HG03571 (cell line): ENCODE data around the gene CREB3L4.
"Not testable (repeated sequence)": the region's sequence is repeated elsewhere in the genome, so short reads cannot be mapped to it uniquely, and the experiment has no call there.

Experiments used
- ATAC-seq: cut with Tn5 transposase; IDR thresholded peaks from one replicate; pipeline ENCODE4 v1.9.1; 2021; ENCODE audit not compliant: unreplicated experiment

CREB3L4 gene

DNA sequence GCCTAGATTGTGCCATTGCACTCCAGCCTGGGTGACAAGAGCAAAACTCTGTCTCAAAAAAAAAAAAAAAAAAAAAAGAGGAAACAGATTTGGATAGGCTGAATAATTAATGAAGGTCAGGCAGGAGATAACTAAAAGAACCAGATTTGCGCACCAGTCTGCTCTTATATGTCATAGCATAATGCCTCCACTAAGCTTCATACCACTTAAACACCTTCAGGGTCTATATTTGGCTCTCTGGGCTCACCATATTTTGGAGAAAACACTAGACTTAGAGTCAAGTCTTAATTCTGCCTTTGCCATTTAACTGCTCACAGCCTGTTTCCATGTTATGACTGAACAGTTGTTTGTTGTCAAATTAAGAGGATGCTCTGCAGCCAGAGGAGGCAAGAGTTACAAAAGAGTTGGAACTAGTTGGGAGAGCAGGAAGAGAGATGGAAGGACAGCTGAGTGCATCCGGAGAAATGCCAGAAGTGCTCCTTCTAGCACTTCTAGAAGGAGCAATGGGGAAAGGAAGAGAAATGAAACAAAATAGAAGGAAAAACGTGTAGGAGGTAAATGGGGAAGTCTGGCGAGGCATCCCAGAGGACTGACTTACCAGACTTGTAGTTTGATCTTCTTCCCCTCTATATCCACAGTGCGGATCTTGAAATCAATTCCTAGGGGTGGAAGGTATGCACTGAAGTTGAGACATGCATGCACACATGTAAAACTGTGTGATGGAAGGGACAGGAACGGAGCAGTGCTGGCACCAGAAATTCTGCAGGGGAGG lies 16.6 kb downstream of the CREB3L4 start:
- ATAC-seq, result no peak

DNA sequence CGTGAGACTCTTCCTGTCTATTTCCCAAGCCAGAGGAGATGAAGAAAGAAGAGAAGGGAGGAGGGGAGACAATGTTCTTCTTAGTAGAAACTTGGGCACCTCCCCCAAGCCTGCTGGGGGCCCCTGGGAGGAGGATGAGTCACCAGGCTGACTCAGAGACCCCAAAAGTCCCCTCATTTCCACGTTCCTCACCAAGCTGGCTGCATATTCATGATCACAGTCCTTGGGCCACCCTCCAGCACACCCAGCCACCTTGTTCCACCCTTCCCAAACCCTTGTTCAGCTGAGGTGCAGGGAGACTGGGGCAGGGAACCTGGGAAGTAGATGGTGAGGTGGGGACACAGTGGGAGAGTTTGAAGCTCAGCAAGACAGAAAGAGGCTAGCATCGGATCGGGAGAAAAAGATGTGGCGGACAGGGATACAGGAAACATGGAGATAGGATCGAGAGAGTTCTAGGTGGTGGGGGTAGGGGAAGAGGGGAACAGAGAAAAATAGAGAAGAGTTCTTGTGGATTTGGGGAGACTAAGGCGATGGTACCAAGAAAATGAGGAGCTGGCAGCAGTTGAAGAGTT lies 17.7 kb downstream of the CREB3L4 start:
- ATAC-seq, result no peak

DNA sequence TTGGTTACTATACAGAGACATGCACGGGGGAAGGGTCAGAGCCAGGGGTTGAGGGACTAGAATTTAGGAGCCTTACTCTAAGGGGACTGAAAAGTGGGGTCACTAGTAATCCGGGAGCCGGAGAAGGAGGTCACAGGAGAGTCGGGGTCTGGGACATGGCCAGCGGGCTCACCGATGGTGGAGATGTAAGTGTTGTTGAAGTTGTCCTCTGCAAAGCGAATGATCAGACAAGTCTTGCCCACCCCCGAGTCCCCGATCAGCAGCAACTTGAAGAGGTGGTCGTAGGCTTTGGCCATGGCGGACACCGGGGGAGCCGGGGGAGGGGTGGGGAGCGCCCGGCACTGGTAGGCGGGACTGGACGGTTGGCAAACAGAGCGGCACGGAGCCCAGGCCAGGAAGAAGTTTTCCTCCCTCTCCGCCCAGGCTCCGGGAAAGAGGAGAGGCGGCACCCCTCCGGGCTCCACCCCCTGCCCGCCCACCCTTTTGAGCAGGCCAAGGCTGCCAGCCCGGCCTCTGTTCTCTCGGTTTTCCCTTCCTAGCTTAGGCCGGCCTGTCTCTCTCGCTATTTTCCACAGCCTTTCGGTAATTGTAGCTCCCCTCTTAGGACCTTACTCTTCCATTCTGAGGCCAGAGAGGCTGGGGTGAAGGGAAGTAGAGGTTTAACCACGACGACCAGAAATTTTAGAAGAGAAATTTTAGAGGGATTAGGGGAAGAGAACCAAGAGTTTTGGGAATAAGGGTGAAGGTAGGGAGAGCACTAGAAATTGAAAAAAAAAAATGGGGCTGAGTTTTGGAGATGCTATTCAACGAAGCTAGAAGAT lies 18.4 kb downstream of the CREB3L4 start, which contains the start of gene RAB13:
RAB13 (minus strand) TSS at position 399 of the 821 bp plus-strand sequence; CDS start at position 296, 103 bp downstream.
- ATAC-seq, result no peak

DNA sequence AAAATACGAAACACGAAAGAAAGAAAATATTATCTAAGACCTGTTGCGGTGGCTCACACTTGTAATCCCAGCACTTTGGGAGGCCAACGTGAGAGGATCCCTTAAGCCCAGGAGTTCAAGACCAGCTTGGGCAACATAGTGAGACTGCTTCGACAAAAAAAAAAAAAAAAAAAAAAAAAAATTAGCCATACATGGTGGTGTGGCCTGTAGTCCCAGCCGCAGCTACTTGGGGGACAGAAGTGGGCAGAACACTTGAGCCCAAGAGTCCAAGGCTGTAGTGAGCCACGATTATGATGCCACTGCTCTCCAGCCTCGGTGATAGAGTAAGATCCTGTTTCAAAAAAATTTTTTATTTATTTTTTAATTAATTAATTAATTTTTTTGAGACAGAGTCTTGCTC lies 19.9 kb downstream of the CREB3L4 start:
- ATAC-seq, result no peak

DNA sequence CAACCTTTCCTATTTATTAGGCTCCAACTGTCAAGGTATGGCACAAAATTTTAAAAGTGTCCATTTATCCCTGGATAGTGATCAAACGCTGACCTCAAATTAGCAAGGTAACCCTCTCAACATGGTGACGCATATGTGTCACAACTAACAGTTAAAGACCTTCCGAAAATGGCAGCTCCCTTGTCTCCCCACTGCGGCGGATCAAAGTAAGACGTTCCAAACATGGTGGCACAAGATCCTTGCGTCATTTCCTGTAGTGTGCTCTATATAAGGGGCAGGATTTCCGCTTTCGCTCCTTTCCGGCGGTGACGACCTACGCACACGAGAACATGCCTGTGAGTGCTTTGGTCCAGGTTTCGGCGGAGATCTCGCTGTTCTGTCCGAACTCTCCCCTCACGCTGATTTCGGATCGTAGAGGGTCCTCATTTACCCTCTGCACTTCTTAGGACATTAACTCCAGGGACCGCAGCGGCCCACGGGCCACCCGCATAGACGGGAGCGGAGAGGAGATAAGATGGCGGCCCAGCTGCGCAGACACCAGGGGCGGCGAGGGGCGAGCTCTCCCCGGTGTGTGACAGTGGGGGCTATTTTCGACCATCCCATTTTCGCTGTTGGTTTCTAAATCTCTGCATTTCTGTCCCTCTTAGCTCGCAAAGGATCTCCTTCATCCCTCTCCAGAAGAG lies 22.9 kb downstream of the CREB3L4 start, which contains the start of gene RPS27:
RPS27 (plus strand) TSS at position 295 of the 683 bp plus-strand sequence; CDS start at position 330, 35 bp downstream.
- peak; percentile 64 for ATAC-seq

DNA sequence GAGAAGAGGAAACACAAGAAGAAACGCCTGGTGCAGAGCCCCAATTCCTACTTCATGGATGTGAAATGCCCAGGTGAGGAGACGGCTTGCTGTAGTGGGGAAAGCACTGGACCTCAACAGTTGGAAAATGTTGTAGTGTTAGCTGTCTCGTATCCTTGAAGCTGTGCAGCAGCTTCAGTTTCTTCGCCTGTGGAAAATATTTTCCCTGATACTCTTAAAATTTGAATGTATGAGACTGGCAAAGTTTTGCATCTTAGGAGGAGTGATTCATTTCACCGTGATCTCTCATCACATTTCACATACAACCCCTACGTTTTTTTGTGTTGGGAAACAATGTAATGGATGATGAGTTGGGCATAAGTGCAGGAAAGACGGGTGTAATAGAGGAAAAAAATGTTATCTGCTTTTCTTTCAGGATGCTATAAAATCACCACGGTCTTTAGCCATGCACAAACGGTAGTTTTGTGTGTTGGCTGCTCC lies 23.5 kb downstream of the CREB3L4 start:
- no peak for ATAC-seq

DNA sequence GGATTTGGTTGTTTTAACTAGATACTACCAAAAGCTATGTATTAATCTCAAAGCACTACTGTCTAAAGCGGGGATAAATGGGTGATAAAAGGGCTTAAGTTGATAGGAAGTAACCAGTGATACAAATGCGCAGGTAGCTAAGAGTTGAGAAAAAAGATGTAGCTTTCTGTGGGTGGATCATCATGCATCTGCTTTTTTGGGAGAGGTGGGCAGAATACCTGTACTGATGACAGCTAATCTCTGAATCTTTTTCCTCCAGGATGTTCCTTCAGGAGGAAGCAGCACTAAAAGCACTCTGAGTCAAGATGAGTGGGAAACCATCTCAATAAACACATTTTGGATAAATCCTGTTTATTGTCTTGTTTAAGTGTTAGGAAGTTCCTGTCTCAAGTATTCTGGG lies 24.1 kb downstream of the CREB3L4 start:
- no peak for ATAC-seq

DNA sequence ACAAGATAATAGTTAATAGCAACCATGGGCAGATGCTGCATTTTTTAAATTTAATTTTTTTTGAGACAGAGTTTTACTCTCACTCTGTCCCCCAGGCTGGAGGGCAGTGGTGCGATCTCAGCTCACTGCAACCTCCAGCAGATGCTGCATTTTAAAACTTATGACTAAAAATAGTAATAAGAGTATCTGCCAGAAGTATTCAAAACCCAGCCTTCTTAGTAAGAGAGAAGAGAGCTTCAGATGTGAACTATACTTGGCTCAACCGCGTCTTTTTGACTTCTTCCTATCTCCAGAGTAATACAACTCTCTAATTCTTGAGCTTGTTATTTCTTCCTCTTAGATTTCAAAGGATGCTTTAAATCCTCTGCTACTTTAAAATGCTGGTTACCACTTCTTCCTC lies 27.5 kb downstream of the CREB3L4 start:
- ATAC-seq, result no peak

DNA sequence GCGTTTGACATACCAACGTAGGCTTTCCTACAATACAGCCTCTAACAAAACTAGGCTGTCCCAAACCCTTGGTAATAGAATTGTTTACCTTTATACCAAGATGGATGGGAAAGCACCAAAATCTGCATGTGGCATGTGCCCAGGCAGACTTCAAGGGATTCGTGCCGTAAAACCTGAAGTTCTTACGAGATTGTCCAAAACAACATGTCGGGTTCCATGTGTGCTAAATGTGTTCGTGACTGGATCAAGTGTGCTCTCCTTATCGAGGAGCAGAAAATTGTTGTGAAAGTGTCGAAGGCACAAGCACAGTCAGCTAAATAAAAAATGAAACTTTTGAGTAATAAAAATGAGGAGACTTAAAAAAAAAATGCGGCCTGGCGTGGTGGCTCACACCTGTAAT lies 27.9 kb downstream of the CREB3L4 start:
- no peak for ATAC-seq

DNA sequence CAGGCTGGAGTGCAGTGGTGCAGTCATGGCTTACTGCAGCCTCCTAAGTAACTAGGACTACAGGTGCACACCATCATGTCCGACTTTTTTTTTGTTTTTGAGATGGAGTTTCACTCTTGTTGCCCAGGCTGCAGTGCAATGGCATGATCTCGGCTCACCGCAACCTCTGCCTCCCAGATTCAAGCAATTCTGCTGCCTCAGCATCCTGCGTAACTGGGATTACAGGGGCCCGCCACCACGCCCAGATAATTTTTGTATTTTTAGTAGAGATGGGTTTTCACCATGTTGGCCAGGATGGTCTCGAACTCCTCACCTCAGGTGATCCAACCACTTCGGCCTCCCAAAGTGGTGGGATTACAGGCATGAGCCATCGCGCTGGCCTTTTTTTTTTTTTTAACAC lies 29.2 kb downstream of the CREB3L4 start:
- not testable (repeated sequence) for ATAC-seq

DNA sequence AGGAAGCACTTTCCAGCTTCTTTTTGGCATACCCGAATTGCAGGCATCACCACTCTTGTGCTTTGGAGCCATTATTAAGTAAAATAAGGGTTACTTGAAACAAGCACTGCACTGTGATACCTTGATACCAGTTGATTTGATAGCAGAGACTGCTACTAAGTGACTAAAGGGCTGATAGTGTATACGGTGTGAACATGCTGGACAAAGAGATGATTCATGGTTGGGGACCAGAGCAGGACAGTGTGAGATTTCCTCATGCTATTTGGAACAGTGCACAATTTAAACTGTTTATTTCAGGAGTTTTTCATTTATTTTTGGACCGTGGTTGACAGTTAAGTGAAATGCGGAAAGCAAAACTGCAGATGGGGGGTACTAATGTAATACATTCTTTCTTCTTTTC lies 32.7 kb downstream of the CREB3L4 start:
- no peak for ATAC-seq

DNA sequence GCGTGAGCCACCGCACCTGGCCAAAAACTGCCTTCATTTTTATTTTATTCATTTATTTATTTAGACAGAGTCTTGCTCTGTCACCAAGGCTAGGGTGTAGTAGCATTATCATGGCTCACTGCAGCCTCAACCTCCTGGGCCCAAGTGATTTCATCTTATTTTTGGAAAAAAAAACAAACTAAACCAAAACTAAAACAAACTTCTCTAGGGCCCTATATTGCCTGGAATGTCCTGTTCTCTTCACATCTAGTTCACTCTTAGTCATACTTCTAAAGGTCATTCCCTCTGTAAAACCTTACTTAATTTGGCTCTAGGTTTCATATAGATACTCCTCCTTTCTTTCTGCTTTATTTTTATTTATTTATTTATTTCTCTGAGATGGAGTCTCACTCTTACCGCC lies 38.4 kb downstream of the CREB3L4 start:
- no peak for ATAC-seq

DNA sequence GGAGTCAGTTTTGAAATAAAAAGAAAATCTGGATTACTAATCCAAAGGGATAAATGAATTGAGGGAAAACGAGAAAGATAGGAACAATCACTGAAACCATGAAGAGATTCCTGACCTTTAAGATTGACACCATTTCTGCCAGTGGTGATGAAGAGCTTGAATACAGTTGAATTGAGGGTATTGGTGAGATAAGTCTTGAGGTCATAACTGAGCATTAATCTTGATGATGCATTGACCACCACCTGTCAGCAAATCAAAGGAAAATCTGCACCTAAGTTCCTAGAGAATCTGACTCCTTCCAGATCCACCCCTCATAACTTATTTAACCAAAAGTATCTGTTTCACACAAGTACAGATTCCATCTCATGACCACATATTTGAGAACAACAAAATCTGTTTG lies 44.4 kb downstream of the CREB3L4 start:
- no peak for ATAC-seq

DNA sequence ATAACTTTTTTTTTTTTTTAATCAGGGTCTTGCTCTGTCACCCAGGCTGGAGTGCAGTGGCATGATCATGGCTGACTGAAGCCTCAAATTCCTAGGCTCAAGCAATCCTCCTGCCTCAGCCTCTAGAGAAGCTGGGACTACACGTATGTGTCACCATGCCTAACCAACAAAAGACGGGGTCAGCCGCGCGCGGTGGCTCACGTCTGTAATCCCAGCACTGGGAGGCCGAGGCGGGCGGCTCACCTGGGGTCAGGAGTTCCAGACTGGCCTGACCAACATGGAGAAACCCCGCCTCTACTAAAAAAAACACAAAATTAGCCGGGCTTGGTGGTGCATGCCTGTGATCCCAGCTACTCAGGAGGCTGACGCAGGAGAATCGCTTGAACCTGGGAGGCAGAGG lies 44.8 kb downstream of the CREB3L4 start:
- not testable (repeated sequence) for ATAC-seq

DNA sequence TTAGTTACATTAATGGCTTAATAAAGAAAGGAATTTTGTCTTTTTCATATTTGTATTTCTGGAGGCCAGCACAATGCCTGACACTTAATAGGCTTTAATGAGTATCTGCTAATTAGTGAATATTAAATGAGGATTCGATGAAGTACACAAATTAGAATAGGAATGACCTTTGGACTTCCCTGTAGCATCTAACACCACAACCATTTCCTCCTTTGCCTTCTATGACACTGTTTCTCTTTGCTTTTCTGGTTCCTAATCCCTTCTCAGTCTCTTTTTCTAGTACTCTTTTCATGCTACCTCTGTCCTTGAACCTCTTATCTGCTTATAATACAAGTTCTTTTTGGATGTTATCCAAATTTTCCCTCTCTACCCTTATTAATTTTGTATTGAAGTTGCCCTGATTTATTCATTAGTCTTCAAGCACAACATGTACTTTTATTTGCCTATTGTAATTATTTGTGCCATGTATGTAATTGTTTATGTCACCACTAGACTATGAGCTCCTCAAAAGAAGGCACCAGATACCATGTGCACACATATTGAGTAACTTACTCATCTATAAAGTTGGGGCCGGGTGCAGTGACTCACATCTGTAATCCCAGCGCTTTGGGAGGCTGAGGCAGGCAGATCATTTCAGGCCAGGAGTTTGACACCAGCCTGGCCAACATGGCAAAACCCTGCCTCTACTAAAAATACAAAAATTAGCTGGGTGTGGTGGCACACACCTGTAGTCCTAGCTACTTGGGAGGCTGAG lies 46.6 kb downstream of the CREB3L4 start:
- no peak for ATAC-seq

DNA sequence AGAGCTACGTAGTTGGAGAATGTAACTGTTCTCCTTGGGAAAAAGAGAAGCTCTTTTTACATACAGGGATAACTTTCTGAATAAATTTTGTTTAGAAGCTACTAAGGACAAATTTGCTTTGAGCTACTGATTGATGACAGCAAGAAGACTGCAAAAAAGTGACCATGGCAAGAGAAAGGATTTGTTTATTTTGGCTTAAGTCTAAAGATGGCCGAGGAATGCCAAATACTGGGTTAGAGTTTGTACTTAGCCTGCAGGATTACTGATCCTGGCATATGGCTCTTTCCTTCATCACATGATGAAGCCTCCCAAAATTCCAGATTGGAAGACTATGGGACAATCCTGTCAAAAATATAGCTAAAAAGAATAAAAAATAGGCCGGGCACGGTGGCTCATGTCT lies 51.6 kb downstream of the CREB3L4 start:
- ATAC-seq, result no peak

DNA sequence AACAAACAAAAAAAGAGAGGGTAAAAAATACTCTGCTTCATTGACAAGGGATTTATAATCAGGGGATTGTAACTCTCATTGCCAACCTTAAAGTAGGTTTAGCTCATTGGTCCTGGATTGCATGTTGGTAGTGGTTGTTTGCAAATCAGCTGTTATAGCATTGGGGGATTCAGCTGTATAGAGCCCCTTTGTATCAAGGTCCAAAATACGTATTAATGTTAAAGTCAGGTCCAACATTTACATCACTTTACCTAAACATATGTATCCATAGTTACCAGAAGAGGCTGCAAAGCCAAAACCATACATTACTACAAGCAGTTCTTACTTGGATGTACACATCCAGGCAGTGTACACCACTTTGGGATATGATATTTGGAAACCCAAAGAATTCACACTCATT lies 52.2 kb downstream of the CREB3L4 start:
- ATAC-seq, result no peak
